WERI-Rb-1 (cell line): Measurements from ENCODE around the gene ZNF212.
"Not testable (repeated sequence)": the region's sequence is repeated elsewhere in the genome, so short reads cannot be mapped to it uniquely, and the experiment has no call there.

Experiments
- DNase-seq: peaks from one replicate; pipeline ENCODE4 v3.0.0-alpha.2; 2020
- H3K27ac ChIP-seq: fragments of 250-450 bp; sonication (Bioruptor Pico); 2 replicates; pipeline ENCODE4 v1.5.1; 2020; ENCODE audit warnings: mild to moderate bottlenecking, moderate library complexity
- H3K27me3 ChIP-seq: fragments of 250-450 bp; sonication (Bioruptor Pico); 2 replicates; pipeline ENCODE4 v1.5.1; 2021; ENCODE audit warnings: mild to moderate bottlenecking, low read depth, moderate library complexity; ENCODE audit not compliant: insufficient read depth, severe bottlenecking
- H3K36me3 ChIP-seq: fragments of 250-450 bp; sonication (Bioruptor Pico); 2 replicates; pipeline ENCODE4 v1.5.1; 2020; ENCODE audit warnings: mild to moderate bottlenecking, moderate library complexity
- H3K4me3 ChIP-seq: 2 replicates; pipeline ENCODE4 v1.5.1; 2011; ENCODE audit warnings: low read depth, mild to moderate bottlenecking, control low read depth, low read length
- H3K9me3 ChIP-seq: fragments of 250-450 bp; sonication (Bioruptor Pico); 2 replicates; pipeline ENCODE4 v1.5.1; 2021; ENCODE audit warnings: mild to moderate bottlenecking, moderate library complexity; ENCODE audit not compliant: severe bottlenecking
- TF ChIP-seq, protein P1 (sequence below): IDR thresholded peaks from 2 replicates; pipeline ENCODE4 v1.5.1; 2011; ENCODE audit warnings: low read depth, mild to moderate bottlenecking, control low read depth, inconsistent platforms, low read length

The ZNF212 gene

DNA sequence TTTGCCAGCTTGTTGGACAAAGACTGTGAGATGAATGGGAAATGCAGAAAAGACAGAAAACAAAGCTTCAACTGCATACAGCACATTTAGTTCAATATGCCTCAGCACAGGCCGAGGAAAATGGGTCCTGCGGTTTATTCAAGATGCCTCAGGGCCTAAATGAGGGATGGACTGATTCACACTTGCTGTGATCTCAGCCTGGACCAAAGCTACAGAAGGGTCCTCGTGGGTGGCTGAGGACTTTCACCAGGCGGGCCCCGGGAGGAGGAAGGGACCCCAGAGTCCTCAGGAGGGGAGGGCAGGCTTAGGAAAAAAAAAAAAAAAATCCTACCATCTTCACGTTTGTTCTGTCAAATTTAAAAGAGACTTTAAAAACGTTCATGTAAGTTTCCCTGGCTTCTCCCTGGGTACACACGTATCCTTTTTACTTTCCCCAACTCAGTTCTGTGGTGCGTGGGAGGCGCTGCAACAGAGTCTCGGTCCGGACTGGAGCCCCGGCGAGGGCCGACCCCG, 21.9 kb downstream of the ZNF212 start:
- DNase-seq = no peak
- H3K27me3 ChIP-seq = no peaks in the 10 kb centered on the region
- H3K4me3 ChIP-seq = peak overlapping the region; percentile 63
- H3K27ac ChIP-seq = peak overlapping the region; percentile 57
- TF ChIP-seq, protein P1, sequence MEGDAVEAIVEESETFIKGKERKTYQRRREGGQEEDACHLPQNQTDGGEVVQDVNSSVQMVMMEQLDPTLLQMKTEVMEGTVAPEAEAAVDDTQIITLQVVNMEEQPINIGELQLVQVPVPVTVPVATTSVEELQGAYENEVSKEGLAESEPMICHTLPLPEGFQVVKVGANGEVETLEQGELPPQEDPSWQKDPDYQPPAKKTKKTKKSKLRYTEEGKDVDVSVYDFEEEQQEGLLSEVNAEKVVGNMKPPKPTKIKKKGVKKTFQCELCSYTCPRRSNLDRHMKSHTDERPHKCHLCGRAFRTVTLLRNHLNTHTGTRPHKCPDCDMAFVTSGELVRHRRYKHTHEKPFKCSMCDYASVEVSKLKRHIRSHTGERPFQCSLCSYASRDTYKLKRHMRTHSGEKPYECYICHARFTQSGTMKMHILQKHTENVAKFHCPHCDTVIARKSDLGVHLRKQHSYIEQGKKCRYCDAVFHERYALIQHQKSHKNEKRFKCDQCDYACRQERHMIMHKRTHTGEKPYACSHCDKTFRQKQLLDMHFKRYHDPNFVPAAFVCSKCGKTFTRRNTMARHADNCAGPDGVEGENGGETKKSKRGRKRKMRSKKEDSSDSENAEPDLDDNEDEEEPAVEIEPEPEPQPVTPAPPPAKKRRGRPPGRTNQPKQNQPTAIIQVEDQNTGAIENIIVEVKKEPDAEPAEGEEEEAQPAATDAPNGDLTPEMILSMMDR = no peak
- H3K9me3 ChIP-seq = no peaks in the 10 kb centered on the region
- peaks cover 6% of the 10 kb centered on the region; the same call in 1 of the 2 replicates for H3K36me3 ChIP-seq

- Histone ChIP-seq H3K4me3 (peak within 1 kb of the TSS; percentile 63), H3K36me3 (peaks cover 10% of the 10 kb centered on the region; the same call in 1 of the 2 replicates), H3K9me3 (no peaks in the 10 kb centered on the region), H3K27me3 (no peaks in the 10 kb centered on the region), H3K27ac (peak within 1 kb of the TSS; percentile 57)
- TF ChIP-seq, protein P1 = peak; percentile 79
- DNase-seq = peak; percentile 83
Measured at GRCh38 chr7:149261829-149262617, 22.6 kb downstream of the ZNF212 start, which contains the start of gene ZNF783. Gene ZNF783 (plus strand): TSS chr7:149262196. CDS start chr7:149262334, 138 bp downstream.

DNA sequence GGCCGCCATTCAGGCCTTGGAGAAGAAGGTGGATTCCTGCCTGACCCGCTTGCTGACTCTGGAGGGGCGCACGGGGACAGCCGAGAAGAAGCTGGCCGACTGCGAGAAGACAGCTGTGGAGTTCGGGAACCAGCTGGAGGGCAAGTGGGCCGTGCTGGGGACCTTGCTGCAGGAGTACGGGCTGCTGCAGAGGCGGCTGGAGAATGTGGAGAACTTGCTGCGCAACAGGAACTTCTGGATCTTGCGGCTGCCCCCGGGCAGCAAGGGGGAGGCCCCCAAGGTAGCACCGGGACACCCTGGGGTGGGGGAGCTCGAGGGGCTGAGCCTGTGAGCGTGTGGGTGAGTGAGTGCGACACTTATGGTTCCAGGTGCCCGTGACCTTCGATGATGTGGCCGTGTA, 27.0 kb downstream of the ZNF212 start:
- Histone ChIP-seq H3K27me3 (no peaks in the 10 kb centered on the region), H3K36me3 (peaks cover 25% of the 10 kb centered on the region), H3K27ac (no peak overlapping the region), H3K9me3 (no peaks in the 10 kb centered on the region), H3K4me3 (no peak overlapping the region)
- no peak for DNase-seq
- TF ChIP-seq, protein P1 = no peak

GRCh38 chr7:149267733-149268132, 28.3 kb downstream of the ZNF212 start:
- Histone ChIP-seq H3K36me3 (peaks cover 25% of the 10 kb centered on the region), H3K4me3 (no peak overlapping the region), H3K9me3 (no peaks in the 10 kb centered on the region), H3K27ac (no peak overlapping the region), H3K27me3 (no peaks in the 10 kb centered on the region)
- no peak for DNase-seq
- TF ChIP-seq, protein P1 = no peak

DNA sequence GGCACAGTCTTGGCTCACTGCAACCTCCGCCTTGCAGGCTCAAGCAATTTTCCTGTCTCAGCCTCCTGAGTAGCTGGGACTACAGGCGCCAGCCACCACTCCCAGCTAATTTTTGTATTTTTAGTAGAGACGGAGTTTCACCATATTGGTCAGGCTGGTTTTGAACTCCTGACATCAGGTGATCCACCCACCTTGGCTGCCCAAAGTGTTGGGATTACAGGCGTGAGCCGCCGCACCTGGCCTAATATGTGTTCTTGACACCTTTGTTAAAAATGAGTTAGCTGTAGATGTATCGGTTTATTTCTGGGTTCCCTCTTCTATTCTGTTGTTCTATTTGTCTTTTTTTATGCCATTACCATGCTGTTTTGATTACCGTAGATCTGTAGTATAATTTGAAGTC, 35.0 kb downstream of the ZNF212 start:
- H3K36me3 ChIP-seq = peaks cover 15% of the 10 kb centered on the region
- not testable (repeated sequence) for H3K27ac ChIP-seq, H3K9me3 ChIP-seq, DNase-seq, H3K27me3 ChIP-seq, H3K4me3 ChIP-seq

GRCh38 chr7:149277871-149278270, 38.4 kb downstream of the ZNF212 start:
- TF ChIP-seq, protein P1 = no peak
- peaks cover 15% of the 10 kb centered on the region for H3K36me3 ChIP-seq
- no peak for DNase-seq
- no peak overlapping the region for H3K4me3 ChIP-seq
- H3K27me3 ChIP-seq = no peaks in the 10 kb centered on the region
- no peaks in the 10 kb centered on the region for H3K9me3 ChIP-seq
- no peak overlapping the region for H3K27ac ChIP-seq
